Stimulated activated CD8-positive, alpha-beta memory T cell treated with anti-CD3 and anti-CD28 coated beads, Interleukin-7, amount 100 ng/mL, for 1 hour (primary cell): Measurements from ENCODE around the gene KCNJ18.
"Not testable (repeated sequence)": the region's sequence is repeated elsewhere in the genome, so short reads cannot be mapped to it uniquely, and the experiment has no call there.

Experiments
- DNase-seq, 2 donors: peaks; one replicate each; pipeline ENCODE4 v3.0.0-alpha.2; 2020; ENCODE audit warnings: low read depth in 2 of 2

The KCNJ18 gene

GRCh38 chr17:21702940-21703640 lies 10.8 kb downstream of the KCNJ18 start:
- not testable (repeated sequence) for DNase-seq

GRCh38 chr17:21703891-21704872 lies 11.9 kb downstream of the KCNJ18 start:
- not testable (repeated sequence) for DNase-seq

- no peak for DNase-seq
Observed at GRCh38 chr17:21705021-21705601, 12.8 kb downstream of the KCNJ18 start.

- not testable (repeated sequence) for DNase-seq
Observed at GRCh38 chr17:21705746-21706145, 13.4 kb downstream of the KCNJ18 start.

- DNase-seq = not testable (repeated sequence)
Observed at GRCh38 chr17:21706546-21706945, 14.2 kb downstream of the KCNJ18 start.

GRCh38 chr17:21707131-21707530 lies 14.8 kb downstream of the KCNJ18 start:
- not testable (repeated sequence) for DNase-seq

GRCh38 chr17:21707711-21708611 lies 15.6 kb downstream of the KCNJ18 start:
- not testable (repeated sequence) for DNase-seq

- not testable (repeated sequence) for DNase-seq
Observed at GRCh38 chr17:21708612-21709535, 16.6 kb downstream of the KCNJ18 start.

GRCh38 chr17:21709994-21710393 lies 17.7 kb downstream of the KCNJ18 start:
- not testable (repeated sequence) for DNase-seq

GRCh38 chr17:21710486-21710885 lies 18.2 kb downstream of the KCNJ18 start:
- DNase-seq = not testable (repeated sequence)

- DNase-seq = no peak
Observed at GRCh38 chr17:21711182-21711581, 18.9 kb downstream of the KCNJ18 start.

- DNase-seq = not testable (repeated sequence)
Observed at GRCh38 chr17:21713020-21713419, 20.7 kb downstream of the KCNJ18 start.

GRCh38 chr17:21713631-21714030 lies 21.3 kb downstream of the KCNJ18 start:
- not testable (repeated sequence) for DNase-seq

- not testable (repeated sequence) for DNase-seq
Observed at GRCh38 chr17:21714676-21715075, 22.4 kb downstream of the KCNJ18 start.

- not testable (repeated sequence) for DNase-seq
Observed at GRCh38 chr17:21715877-21716276, 23.6 kb downstream of the KCNJ18 start.

- DNase-seq = not testable (repeated sequence)
Observed at GRCh38 chr17:21718971-21719370, 26.6 kb downstream of the KCNJ18 start.

- DNase-seq = not testable (repeated sequence)
Observed at GRCh38 chr17:21719511-21720226, 27.3 kb downstream of the KCNJ18 start.

GRCh38 chr17:21720566-21720965 lies 28.2 kb downstream of the KCNJ18 start:
- DNase-seq = not testable (repeated sequence)

- DNase-seq = not testable (repeated sequence)
Observed at GRCh38 chr17:21722268-21722667, 29.9 kb downstream of the KCNJ18 start.
